Stimulated activated CD4-positive, alpha-beta T cell treated with anti-CD3 and anti-CD28 coated beads, Interleukin-12 subunit alpha, Interleukin-12 subunit beta, amount 100 ng/mL, for 48 hours (primary cell): ENCODE measurements around the gene RNF133.
"Not testable (repeated sequence)": the region's sequence is repeated elsewhere in the genome, so short reads cannot be mapped to it uniquely, and the experiment has no call there.

ENCODE experiments used
- DNase-seq, 3 donors: peaks; one replicate each; pipeline ENCODE4 v3.0.0-alpha.2; 2020; ENCODE audit warnings: low read depth in 2 of 3, low spot score in 1 of 3

Gene RNF133

DNA sequence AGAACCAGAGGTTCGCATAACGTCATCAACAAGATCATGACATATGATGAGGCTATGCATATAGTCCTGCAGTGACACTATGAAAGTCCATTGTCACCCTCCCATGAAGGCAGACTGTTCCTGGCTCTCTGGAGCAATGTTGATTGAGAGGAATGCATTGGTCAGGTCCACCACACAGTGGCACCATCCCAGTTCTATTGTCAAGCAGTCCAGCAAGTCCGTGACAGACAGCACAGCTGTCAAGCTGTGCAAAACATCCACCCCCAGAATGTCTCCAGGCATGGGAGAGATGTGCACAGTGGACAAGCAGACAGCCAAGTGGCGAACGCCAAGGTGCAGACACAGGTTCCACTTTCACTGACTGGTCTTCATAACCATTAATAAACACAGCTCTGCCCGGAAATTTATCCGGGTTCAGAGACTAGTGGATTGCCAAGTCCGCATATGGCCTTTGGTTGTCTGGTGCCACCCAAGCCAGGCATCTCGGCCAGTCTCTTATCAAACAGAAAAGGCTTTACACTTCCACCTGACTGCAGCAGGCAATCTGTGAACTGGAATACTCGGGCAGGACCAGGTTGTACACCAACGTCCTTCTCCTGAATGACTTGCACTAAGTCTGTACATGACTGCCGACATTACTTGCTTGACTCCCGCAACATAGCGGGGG, 7.2 kb downstream of the RNF133 start:
- DNase-seq = no peak

DNA sequence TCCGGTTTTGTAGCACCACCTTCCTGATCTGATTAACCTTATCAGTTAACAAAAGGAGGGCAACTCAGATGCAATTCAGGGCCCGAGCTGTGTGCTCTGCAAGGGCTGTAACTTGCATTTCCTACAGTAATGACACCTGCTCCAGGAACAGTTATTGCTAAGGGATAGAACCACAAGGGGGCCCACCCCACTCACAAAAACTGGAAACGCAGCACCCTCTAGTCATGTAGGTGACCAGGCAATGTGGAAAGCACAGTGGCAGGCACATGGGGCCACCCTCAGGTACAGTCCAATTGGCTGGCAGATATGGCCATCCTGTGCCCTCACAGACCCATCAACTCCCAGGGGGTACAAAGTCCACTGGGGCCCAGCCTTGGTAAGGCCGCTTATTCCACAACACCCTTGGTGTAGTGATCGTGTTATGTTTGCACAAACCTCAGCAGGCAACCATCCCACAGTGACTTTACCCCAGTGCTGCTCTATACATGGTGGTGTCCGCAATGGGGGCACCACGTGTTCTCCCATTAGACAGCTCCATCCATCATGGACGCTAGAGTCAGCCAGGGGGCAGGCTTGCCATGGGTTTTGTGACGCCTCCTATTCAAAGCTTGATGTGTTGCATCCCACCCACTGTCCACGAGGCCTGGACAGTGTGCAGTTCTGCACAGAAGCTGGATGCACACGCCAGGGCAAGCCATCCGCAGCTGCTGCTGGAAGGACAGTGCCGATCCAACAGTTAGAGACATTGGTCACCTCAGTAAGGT, 9.4 kb downstream of the RNF133 start:
- no peak for DNase-seq

DNA sequence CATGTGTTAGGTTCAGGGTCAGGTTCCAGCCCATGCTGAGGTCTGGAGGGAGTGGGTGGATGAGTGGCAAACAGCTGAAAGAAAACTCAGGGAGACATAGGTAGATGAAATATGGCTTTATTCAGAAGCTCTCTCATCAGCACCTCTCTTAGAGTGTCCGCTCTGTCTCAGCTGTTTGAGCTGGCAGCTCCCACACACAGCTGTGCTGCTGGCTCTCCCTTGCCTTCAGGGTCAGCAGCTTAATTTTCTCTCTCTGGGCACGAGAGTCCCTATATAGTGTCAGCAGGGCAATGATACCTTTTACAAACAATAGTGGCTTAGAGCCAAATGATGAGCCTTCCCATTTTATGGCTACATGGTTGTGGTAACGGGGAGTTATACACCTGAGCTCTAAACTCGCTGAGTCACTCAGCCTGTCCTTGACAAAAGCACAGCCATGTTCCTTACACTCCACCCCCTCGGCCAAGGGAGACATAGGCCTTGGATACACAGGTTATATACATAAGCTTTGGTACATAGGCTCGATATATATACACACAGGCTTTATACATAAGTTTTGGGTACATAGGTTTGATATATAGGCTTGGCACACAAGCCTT, 10.4 kb downstream of the RNF133 start:
- DNase-seq = no peak

DNA sequence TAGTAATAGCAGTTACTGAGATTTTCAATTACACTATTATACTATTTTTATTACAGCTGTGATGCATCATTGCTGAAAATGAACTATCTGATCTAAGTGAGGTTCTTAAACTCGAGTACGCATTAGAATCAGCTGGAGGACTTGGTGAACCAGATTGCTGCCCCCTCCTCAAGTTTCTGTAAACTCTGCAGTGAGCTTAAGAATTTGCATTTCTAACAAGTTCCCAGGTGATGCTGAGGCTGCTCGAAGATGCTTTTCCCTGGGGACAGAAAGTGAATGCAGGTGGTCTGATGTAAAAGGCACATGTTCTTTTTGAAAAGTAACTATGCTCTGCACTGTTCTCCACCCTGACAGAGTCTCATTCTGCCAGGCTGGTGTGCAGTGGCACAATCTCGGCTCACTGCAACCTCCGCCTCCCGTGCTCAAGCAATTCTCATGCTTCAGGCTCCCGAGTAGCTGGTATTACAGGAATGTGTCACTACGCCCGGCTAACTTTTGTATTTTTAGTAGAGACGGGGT, 12.5 kb downstream of the RNF133 start:
- no peak for DNase-seq

DNA sequence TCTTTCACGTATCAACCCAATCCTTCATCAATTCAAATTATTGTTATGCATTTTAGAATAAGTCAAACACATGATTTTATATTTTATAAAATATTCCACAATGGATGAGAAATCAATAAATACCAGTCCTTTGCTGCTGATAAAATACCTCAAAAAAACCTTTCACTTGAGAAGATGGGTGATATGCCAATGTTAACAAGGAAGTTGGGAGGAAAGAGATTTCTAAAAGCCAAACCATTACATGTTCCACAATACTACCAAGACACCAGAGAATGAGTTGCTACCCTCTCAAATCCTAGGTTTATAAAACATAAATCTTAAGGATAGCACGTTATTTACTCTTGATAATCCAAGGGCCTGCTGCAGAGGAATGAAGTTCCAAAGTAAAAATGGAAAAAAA, 14.4 kb downstream of the RNF133 start:
- no peak for DNase-seq

DNA sequence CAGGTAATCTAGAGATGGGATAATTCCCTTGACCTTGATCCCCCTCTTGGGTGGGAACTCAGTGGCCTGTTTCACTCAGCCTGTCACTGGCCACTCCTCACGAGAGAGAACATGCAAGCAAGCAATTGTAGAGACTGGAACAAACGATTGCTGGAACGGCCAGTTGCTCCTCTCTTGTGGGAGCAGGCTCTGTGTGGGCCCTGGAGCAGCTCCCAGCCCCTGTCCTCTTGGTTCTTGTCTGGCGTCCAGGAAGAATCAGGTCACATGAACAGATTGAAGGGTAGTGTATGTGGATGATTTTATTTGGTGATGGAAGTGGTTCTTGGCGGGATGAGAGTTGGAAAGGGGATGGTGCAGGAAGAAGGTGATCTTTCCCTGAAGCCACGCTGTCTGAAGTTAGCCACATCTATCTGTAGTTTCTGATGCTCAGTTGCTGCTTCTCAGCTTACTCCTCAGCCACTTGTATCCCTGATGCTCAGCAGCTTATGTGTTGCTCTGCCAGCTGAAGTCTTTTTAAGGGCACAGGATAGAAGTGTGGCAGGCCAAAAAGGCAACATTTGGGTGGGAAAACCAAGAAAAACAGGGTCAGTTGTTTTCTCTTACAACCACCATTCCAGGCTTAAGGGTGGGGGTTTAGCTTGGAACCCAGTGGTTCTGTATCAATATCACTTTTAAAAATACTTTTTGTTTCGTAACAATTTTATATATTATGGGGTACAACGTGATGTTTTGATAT, 15.9 kb downstream of the RNF133 start:
- DNase-seq = no peak

DNA sequence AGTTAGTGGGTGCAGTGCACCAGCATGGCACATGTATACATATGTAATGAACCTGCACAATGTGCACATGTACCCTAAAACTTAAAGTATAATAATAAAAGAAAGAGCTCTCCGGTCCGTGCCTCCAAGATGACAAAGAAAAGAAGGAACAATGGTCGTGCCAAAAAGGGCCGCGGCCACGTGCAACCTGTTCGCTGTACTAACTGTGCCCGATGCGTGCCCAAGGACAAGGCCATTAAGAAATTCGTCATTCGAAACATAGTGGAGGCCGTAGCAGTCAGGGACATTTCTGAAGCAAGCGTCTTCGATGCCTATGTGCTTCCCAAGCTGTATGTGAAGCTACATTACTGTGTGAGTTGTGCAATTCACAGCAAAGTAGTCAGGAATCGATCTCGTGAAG, 17.7 kb downstream of the RNF133 start:
- not testable (repeated sequence) for DNase-seq

DNA sequence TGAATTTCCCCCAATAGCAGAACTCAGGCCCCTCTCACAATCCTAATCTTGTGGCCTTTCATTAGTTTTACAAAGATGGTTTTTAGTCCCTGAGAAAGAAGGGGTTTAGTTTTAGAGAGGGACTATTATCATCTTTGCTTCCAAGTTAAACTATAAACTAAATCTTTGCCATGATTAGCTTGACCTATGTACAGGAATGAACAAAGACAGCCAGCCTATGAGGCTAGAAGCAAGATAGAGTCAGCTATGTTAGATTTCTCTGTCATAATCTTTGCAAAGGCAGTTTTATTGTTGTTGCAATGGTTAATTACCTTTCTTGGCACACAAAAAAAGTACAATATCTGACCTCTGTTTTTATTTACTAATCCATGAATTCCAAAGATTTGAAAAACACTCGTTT, 19.1 kb downstream of the RNF133 start:
- DNase-seq = no peak

DNA sequence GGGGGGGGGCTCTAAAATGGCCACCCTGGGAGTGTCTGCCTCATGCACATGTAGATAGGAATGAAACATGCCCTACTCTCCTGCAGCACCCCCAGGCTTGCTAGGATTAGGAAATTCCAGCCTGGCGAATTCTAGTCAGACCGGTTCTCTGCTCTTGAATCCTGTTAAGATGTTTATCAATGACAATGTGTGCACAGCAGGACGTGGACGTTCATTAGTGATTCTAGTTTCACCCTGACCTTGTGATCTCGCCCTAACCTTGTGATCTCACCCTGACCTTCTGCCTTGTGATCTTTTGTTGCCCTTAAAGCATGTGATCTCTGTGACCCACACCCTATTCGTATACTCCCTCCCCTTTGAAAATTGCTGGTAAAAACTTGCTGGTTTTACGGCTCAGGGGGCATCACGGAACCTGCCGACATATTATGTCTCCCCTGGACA, 19.6 kb downstream of the RNF133 start:
- not testable (repeated sequence) for DNase-seq

DNA sequence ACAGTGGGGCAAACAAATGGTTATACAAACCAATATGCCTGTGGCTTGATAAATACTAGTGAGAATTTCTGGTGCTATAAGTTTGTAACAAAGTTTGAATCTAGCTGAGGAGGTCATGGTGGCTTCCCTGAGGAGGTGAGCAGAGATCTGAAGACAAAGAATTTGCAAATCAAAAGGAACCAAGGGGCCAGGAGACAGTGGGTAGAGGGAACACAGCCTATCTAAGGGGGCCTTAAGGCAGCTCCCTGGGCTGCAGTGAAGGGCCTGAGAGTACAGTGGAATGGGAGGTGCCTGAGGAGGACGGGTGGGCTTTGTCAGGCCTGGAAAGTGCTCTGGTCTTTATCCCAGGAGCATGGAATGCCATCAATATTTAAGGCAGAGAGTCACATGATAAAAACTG, 21.8 kb downstream of the RNF133 start:
- no peak for DNase-seq

DNA sequence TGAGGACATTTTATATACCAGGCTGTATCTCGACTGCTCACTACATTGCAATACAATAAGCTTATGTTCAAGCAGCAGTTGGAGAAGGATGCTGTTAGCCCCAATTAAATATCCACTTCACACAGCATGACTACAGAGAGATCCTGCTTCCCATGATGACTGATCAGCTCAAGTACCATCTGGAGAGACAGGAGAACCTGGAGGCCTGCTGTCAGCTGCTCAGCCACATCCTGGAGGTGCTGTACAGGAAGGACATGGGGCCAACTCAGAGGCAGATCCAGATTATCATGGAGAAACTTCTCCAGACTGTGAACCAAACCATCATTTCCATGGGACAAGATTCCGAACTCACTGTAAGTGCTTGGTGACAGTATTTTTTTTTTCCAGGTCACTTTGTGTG, 22.5 kb downstream of the RNF133 start:
- DNase-seq = no peak

DNA sequence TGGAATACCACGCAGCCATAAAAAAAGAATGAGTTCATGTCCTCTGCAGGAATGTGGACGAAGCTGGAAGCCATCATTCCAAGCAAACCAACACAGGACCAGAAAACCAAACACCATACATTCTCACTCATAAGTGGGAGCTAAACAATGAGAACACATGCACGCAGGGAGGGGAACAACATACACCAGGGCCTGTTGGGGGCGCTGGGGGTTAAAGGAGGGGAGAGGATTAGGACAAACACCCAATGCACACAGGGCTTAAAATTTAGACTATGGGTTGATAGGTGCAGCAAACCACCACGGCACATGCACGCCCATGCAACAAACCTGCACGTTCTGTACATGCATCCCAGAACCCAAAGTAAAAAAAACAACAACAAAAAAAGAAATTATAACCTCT, 23.3 kb downstream of the RNF133 start:
- DNase-seq = no peak

DNA sequence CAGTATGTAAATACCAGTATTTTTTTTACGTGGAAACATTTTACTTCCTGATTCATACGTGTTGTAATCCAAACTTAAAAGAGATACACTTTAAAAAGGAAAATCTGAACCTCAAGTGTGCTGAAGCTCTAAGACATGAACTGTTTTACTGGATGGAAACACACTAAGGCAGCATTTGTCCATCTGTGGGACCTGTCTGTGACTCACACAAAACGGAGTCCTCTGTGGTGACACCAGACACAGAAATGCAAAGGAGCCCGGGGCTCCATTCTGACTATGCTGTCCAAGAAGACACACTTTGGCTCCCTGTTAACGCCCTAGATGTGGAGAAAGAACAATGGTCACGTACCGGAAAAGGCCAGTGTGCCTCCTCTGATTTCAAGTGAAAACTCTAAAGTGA, 23.9 kb downstream of the RNF133 start:
- no peak for DNase-seq

DNA sequence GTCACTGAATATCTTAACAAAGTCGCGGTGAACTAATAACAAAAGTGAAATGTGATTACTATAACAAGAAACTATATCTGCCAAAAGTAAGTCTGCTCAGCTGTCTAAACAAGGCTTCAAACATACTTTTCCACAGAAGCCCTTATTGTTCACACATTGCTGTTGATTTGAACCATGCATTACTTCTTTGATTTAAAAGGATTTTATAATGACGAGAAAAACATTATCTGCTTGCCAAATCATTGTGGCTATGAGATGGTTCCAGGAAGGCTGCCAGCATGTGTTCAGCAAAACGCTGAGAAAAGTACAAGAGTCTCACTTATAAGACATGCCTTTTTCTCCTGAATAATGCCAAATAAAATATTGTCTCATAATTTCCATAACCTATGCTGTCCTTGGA, 24.4 kb downstream of the RNF133 start:
- DNase-seq = no peak

DNA sequence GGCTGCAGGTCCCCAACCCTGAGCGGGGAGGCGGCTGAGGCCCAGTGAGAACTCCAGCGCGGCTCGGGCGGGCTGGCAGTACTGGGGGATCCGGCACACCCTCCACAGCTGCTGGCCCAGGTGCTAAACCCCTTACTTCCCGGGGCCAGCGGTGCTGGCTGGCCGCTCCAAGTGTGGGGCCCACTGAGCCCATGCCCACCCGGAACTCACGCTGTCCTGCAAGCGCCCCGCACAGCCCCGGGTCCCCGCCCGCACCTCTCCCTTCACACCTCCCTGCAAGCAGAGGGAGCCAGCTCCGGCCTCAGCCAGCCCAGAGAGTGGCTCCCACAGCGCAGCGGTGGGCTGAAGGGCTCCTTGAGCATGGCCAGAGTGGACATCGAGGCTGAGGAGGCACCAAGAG, 25.0 kb downstream of the RNF133 start:
- no peak for DNase-seq

DNA sequence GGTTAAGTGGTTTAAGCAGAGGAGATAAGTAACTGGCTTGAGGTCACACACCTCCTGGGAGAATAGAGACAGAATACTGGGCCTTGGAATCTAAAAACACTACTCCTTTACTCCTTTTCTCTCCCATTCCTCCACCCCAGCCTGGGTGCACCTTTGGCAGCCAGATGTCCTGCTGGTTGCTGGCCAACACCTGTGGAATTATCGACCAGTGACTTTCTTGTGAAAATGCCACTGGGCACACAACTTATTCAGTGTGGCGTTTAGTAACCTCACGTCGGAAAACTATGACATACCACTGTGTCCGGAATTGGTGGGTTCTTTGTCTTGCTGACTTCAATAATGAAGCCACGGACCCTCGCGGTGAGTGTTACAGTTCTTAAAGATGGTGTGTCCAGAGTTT, 26.4 kb downstream of the RNF133 start:
- no peak for DNase-seq

DNA sequence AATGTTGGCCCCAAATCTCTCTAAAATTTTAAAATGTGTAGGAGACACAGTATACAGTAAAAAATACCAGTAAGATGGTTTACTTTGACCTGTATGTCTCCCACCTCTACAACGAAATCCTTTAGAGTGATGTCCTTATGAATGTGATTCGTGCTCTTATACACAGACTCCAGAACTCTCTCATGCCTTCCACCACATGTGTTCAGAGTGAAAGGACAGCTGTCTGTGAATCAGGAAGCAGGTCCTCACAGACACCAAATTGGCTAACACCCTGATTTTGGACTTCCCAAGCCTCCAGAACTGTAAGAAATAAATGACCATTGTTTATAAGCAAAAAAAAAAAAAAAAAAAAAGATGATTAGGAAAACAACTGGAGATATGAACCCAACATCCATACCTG, 35.2 kb downstream of the RNF133 start:
- no peak for DNase-seq

DNA sequence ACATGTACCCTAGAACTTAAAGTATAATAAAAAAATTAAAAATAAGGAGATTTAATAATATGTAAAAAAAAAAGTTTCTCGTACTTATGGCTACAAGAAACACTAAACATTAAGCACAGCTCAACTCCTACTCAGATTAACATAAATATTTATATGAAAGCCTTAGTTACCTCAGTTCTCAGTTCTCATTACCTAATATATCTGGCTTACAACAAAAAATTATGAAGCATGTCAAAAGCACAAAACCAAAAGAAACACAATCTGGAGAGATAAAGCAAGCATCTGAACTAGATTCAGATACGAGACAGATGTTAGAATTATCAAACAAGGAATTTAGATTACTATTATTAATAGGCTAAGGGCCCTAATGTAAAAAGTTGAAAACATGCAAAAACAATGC, 40.1 kb downstream of the RNF133 start:
- no peak for DNase-seq

DNA sequence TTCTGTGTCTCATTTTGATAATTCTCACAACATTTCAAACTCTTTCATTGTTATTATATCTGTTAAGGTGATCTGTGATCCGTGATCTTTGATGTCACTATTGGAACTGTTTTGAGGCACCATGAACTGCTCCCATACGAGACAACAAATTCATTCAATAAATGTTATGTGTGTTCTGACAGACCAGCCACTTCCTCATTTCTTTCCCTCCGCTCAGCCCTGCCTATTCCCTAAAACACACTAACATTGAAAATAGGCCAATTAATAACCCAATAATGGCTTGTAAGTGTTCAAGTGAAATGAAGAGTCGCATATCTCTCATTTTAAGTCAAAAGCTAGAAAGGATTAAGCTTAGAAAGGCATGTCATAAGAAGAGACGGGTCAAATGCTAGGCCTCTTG, 45.2 kb downstream of the RNF133 start:
- no peak for DNase-seq

DNA sequence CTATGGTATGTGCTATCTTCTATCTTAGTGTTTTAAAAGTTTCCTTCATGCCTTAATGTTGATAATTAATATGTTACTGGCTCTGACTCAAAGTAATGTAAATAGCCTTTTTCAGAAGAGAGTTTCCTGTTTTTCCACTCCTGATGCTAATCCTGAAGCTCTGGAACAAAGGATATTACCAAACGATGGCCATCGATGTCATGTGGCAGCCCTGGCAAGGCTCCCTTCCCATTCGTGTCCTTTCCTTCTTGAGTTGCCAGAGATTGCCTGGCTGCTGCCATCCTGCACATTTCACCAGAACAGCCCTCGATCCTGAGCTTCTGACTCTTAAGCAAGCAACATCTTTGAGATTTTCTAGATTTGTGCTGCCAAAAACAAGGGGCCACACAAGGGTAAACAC, 46.0 kb downstream of the RNF133 start:
- no peak for DNase-seq

DNA sequence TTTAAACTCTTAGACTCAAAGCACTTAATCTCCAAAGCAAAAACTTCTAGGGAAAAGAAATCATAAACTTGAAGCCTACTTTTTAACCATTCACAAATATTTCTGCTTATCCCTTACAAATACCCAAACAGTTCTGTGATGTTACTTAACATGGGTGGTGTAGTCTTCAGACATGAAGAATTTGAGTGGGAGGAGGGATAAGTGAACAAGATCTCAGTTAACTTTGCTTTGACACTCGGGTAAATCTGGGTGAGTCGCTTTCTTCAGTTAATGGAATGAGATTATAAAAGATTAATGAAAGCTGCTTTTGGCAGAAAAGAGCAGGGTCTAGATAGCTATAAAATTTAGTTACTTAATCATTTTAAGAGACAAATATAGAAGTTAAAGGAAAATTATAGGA, 47.5 kb downstream of the RNF133 start:
- no peak for DNase-seq
